HCT116 (cell line): ENCODE measurements around the gene HMCN1.

ENCODE experiments used
- EGR1 ChIP-seq: IDR thresholded peaks from 2 replicates; pipeline ENCODE4 v1.6.1; 2012; ENCODE audit warnings: low read depth
- FOSL1 ChIP-seq: IDR thresholded peaks from 2 replicates; pipeline ENCODE4 v1.6.1; 2012; ENCODE audit warnings: low read depth
- POLR2A ChIP-seq: IDR thresholded peaks from 2 replicates; pipeline ENCODE4 v1.7.0; 2011; ENCODE audit warnings: borderline replicate concordance; ENCODE audit not compliant: insufficient read depth, insufficient read length; ENCODE audit errors: extremely low read depth
- POLR2AphosphoS5 ChIP-seq: IDR thresholded peaks from 2 replicates; pipeline ENCODE4 v1.6.1; 2011; ENCODE audit warnings: mild to moderate bottlenecking, low read depth, low read length, moderate library complexity
- RAD21 ChIP-seq: IDR thresholded peaks from 2 replicates; pipeline ENCODE4 v1.6.1; 2012; ENCODE audit warnings: low read depth, mild to moderate bottlenecking
- TF ChIP-seq, protein P1 (sequence below), 3 experiments: fragments of 200-600 bp in 1 of 3; sonication (generic) in 1 of 3; IDR thresholded peaks in 2 of 3; conservative IDR thresholded peaks in 1 of 3; 2 replicates each; pipeline ENCODE4 v1.5.1; 2012 to 2017; ENCODE audit warnings: low read depth in 2 of 3, low read length in 2 of 3, antibody characterized with exemption in 1 of 3, borderline replicate concordance in 1 of 3, control low read depth in 1 of 3, mild to moderate bottlenecking in 1 of 3, mixed read lengths in 1 of 3, mixed run types in 1 of 3, moderate library complexity in 1 of 3; ENCODE audit not compliant: insufficient read depth in 1 of 3
- TF ChIP-seq, protein P2 (sequence below): IDR thresholded peaks from 2 replicates; pipeline ENCODE4 v1.6.1; 2012
- TF ChIP-seq, protein P3 (sequence below): IDR thresholded peaks from 2 replicates; pipeline ENCODE4 v1.6.1; 2012; ENCODE audit warnings: low read depth

DNA sequence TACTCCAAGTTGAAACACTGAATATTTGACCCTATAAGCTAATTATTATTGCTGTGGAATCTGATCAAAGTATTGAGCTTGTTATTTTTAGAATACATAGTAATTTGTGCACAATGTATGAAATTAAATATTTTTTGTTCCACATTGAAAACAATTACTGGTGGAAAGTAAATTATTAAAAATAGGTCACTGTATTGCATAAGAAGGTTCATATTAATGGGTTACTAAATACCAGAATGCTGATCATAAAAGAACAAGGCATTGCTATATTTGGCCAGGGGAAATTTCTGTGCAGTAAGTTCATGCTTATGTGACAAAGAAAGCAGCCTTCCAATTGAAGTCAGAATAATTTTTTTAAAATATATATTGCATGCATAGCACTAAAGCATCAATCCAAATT, 481.4 kb downstream of the HMCN1 start:
- TF ChIP-seq, protein P1, sequence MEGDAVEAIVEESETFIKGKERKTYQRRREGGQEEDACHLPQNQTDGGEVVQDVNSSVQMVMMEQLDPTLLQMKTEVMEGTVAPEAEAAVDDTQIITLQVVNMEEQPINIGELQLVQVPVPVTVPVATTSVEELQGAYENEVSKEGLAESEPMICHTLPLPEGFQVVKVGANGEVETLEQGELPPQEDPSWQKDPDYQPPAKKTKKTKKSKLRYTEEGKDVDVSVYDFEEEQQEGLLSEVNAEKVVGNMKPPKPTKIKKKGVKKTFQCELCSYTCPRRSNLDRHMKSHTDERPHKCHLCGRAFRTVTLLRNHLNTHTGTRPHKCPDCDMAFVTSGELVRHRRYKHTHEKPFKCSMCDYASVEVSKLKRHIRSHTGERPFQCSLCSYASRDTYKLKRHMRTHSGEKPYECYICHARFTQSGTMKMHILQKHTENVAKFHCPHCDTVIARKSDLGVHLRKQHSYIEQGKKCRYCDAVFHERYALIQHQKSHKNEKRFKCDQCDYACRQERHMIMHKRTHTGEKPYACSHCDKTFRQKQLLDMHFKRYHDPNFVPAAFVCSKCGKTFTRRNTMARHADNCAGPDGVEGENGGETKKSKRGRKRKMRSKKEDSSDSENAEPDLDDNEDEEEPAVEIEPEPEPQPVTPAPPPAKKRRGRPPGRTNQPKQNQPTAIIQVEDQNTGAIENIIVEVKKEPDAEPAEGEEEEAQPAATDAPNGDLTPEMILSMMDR (IDR thresholded peaks at IDR 0.05 in 2 of 3, conservative IDR thresholded peaks at IDR 0.05 in 1 of 3; ENCODE audit: borderline replicate concordance in 1 of 3, insufficient read depth in 1 of 3, low read depth in 2 of 3, low read length in 2 of 3) = no peak
- TF ChIP-seq, protein P2, sequence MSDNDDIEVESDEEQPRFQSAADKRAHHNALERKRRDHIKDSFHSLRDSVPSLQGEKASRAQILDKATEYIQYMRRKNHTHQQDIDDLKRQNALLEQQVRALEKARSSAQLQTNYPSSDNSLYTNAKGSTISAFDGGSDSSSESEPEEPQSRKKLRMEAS = no peak
- TF ChIP-seq, protein P3, sequence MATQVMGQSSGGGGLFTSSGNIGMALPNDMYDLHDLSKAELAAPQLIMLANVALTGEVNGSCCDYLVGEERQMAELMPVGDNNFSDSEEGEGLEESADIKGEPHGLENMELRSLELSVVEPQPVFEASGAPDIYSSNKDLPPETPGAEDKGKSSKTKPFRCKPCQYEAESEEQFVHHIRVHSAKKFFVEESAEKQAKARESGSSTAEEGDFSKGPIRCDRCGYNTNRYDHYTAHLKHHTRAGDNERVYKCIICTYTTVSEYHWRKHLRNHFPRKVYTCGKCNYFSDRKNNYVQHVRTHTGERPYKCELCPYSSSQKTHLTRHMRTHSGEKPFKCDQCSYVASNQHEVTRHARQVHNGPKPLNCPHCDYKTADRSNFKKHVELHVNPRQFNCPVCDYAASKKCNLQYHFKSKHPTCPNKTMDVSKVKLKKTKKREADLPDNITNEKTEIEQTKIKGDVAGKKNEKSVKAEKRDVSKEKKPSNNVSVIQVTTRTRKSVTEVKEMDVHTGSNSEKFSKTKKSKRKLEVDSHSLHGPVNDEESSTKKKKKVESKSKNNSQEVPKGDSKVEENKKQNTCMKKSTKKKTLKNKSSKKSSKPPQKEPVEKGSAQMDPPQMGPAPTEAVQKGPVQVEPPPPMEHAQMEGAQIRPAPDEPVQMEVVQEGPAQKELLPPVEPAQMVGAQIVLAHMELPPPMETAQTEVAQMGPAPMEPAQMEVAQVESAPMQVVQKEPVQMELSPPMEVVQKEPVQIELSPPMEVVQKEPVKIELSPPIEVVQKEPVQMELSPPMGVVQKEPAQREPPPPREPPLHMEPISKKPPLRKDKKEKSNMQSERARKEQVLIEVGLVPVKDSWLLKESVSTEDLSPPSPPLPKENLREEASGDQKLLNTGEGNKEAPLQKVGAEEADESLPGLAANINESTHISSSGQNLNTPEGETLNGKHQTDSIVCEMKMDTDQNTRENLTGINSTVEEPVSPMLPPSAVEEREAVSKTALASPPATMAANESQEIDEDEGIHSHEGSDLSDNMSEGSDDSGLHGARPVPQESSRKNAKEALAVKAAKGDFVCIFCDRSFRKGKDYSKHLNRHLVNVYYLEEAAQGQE = no peak
- TF ChIP-seq POLR2A = no peak
- TF ChIP-seq POLR2AphosphoS5 = no peak
- no peak for TF ChIP-seq FOSL1
- no peak for TF ChIP-seq EGR1
- no peak for TF ChIP-seq RAD21
